ENCODE measurements around the gene NAV2.

- no peak for TF ChIP-seq CTCF (IDR thresholded peaks at IDR 0.05 in 2 of 3, conservative IDR thresholded peaks at IDR 0.05 in 1 of 3; ENCODE audit: borderline replicate concordance in 1 of 3, insufficient read depth in 1 of 3, low read depth in 2 of 3, low read length in 2 of 3)
- no peak for TF ChIP-seq FOSL1 (IDR thresholded peaks at IDR 0.05; ENCODE audit: low read depth)
- TF ChIP-seq MAX (IDR thresholded peaks at IDR 0.05) = no peak
- TF ChIP-seq, protein P1, sequence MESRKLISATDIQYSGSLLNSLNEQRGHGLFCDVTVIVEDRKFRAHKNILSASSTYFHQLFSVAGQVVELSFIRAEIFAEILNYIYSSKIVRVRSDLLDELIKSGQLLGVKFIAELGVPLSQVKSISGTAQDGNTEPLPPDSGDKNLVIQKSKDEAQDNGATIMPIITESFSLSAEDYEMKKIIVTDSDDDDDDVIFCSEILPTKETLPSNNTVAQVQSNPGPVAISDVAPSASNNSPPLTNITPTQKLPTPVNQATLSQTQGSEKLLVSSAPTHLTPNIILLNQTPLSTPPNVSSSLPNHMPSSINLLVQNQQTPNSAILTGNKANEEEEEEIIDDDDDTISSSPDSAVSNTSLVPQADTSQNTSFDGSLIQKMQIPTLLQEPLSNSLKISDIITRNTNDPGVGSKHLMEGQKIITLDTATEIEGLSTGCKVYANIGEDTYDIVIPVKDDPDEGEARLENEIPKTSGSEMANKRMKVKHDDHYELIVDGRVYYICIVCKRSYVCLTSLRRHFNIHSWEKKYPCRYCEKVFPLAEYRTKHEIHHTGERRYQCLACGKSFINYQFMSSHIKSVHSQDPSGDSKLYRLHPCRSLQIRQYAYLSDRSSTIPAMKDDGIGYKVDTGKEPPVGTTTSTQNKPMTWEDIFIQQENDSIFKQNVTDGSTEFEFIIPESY (IDR thresholded peaks at IDR 0.05; ENCODE audit: extremely low read depth, insufficient replicate concordance, low read length) = no peak
- TF ChIP-seq SP1 (IDR thresholded peaks at IDR 0.05; ENCODE audit: low read depth) = no peak
- TF ChIP-seq POLR2AphosphoS5 (IDR thresholded peaks at IDR 0.05; ENCODE audit: low read depth, low read length) = no peak
- TF ChIP-seq POLR2A (IDR thresholded peaks at IDR 0.05; ENCODE audit: borderline replicate concordance, extremely low read depth, insufficient read depth, insufficient read length) = no peak
- no peak for TF ChIP-seq EZH2 (IDR thresholded peaks at IDR 0.05)
- no peak for TF ChIP-seq JUND (IDR thresholded peaks at IDR 0.05)
- no peak for TF ChIP-seq EZH2phosphoT487 (IDR thresholded peaks at IDR 0.05; ENCODE audit: borderline replicate concordance)
- TF ChIP-seq ZNF274 (IDR thresholded peaks at IDR 0.05; ENCODE audit: low read depth, low read length) = no peak
- TF ChIP-seq, protein P2, sequence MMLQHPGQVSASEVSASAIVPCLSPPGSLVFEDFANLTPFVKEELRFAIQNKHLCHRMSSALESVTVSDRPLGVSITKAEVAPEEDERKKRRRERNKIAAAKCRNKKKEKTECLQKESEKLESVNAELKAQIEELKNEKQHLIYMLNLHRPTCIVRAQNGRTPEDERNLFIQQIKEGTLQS (IDR thresholded peaks at IDR 0.05) = no peak
- TF ChIP-seq REST (IDR thresholded peaks at IDR 0.05; ENCODE audit: low read depth) = no peak
These were observed 149.5 kb downstream of the NAV2 start for GRCh38 chr11:19862091-19862490.

Data from HCT116 (cell line).